Fibroblast of the aortic adventitia (primary cell): Measurements from ENCODE around the gene AMDHD2. TPM values are rescaled to one million over a fixed set of nuclear protein-coding genes. Genes with fewer than 3 reads are reported as not detected.
A peak's percentile ranks its signal among the peaks of the same experiment; 100 is the strongest.

ENCODE experiments used
- DNase-seq: peaks from one replicate; pipeline ENCODE4 v3.0.0-alpha.2; 2010; ENCODE audit warnings: low read depth
- H3K4me3 ChIP-seq: 2 replicates; pipeline ENCODE4 v1.5.1; 2011; ENCODE audit warnings: low read depth, mild to moderate bottlenecking, control low read depth, low read length, moderate library complexity
- total RNA-seq: library from RNA; depleted of rRNA; stranded (reverse); fragments of >200 nt; gene quantifications from 2 replicates; pipeline ENCODE4 v1.2.3, GENCODE V29; 2012; ENCODE audit warnings: low replicate concordance
- TF ChIP-seq, protein P1 (sequence below): IDR thresholded peaks from 2 replicates; pipeline ENCODE4 v1.5.1; 2011; ENCODE audit warnings: mild to moderate bottlenecking, low read length, control low read depth, inconsistent platforms; ENCODE audit not compliant: insufficient read depth

The AMDHD2 gene
- total RNA-seq, 1 donor: 59.9 TPM

DNA sequence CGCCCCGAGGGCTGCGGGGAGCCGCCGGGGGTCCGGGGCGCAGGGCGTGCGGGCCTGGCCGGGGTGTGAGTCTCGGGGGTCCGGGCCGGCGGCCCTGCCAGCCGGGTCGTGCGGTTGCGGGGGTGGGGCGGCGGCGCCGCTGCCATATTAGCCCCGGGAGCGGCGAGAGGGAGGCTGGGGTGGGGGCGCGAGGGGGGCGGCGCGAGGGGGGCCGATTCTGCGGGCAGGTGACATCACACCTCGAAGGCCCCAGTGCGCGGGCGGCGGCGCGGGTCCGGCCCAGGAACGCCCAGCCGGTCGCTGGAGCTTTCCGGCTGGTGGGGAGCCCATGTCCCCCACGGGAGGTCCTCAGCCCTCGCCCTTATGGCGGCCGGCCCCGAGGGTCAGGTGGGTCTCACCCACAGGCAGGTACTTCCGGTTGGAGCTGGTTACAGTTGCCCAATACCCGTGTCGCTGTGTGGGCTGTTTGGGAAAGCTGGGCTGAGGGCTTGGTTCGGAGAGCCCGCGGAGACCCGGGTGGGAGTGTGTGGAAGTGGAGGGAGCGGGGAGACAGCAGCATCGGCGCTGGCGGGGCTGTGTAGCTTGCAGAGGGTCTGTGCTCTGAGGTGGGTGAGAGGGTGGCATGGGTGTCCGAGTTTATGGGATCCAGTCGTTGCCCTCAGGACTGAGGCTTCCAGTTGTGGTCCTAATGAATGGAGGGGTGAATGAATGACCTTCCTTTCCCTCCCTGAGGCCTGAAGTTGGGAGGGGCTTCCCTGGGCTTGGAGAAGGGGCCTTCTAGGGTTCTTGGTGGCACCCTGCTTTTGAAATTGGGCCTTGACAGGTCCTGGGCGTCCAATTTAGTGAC, 5.6 kb upstream of the AMDHD2 start:
- peak overlapping the region; percentile 89 for H3K4me3 ChIP-seq
- no peak for DNase-seq
- TF ChIP-seq, protein P1, sequence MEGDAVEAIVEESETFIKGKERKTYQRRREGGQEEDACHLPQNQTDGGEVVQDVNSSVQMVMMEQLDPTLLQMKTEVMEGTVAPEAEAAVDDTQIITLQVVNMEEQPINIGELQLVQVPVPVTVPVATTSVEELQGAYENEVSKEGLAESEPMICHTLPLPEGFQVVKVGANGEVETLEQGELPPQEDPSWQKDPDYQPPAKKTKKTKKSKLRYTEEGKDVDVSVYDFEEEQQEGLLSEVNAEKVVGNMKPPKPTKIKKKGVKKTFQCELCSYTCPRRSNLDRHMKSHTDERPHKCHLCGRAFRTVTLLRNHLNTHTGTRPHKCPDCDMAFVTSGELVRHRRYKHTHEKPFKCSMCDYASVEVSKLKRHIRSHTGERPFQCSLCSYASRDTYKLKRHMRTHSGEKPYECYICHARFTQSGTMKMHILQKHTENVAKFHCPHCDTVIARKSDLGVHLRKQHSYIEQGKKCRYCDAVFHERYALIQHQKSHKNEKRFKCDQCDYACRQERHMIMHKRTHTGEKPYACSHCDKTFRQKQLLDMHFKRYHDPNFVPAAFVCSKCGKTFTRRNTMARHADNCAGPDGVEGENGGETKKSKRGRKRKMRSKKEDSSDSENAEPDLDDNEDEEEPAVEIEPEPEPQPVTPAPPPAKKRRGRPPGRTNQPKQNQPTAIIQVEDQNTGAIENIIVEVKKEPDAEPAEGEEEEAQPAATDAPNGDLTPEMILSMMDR: no peak

DNA sequence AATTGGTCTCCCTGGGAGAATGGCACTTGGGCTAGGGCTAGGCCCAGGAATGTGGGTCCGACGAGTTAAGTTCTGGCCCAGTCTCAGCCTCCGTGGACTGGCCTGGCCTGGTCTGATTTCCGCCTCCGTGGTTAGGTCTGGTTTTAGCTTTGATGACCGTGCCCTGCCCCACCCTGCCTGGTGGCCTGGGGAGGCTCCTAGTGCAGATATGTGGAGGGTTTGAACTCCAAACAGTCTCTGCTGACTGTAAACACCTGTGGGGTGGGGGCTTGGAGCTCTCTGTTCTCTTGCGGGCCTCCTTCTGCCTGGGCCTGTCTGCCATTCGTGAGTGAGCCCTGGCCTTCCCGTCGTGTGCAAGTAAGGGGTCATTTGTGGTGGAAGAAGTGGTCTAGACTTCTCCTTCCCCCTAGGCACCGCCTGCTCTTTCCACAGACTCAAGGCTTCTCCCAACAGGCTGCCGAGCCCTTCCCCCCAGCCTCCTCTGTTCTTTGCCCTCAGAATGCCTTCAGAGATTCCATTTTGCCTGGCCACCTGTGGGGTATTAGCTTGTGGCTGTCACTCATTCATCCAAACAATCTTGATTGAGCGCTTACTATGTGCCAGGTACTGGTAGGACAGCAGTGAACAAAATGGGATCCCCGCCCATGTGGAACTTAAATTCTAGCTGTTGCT, 4.9 kb upstream of the AMDHD2 start:
- peak overlapping the region; percentile 89 for H3K4me3 ChIP-seq
- TF ChIP-seq, protein P1: no peak
- DNase-seq: no peak

DNA sequence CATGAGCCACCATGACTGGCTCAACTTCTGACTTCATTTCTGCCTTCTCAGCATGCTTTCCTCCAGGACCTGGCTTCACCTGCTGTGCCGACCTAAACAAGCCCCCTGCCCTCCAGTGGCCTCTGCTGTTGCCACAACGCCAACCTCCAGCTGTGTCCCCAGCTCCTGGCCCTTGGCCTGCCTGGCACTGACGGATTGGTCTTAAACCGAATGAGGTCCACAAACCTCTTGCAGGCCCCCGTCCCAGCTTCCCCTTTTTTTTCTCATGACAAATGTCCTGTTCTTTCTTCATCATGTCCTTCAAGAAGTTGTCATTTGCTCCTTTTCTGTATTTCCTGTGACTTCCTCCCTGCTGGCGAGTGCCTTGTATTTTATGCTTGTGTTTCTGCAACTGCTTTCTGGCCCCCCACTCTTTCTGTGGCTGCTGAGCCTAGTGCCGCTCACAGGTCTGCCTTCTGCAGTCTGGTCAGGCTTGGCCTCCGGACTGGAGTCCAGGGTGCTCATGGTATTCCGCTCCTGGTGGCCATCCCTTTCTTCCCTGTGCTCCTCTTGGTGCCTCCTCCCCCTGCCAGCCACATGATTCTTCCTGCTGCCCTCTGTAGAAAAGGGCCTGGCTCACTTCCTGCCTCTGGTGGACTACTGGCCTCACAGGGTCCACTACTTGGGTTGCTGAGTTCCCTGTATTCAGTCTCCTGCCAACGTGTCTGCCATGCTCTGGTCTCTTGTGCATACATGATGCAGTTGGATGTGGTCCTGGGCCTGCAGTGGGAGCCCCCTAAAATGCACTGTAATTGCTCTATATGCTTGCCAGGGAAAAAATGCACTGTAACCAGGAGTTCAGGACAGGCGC, 3.6 kb upstream of the AMDHD2 start:
- TF ChIP-seq, protein P1: no peak
- no peak for DNase-seq
- peak overlapping the region; percentile 32 for H3K4me3 ChIP-seq

DNA sequence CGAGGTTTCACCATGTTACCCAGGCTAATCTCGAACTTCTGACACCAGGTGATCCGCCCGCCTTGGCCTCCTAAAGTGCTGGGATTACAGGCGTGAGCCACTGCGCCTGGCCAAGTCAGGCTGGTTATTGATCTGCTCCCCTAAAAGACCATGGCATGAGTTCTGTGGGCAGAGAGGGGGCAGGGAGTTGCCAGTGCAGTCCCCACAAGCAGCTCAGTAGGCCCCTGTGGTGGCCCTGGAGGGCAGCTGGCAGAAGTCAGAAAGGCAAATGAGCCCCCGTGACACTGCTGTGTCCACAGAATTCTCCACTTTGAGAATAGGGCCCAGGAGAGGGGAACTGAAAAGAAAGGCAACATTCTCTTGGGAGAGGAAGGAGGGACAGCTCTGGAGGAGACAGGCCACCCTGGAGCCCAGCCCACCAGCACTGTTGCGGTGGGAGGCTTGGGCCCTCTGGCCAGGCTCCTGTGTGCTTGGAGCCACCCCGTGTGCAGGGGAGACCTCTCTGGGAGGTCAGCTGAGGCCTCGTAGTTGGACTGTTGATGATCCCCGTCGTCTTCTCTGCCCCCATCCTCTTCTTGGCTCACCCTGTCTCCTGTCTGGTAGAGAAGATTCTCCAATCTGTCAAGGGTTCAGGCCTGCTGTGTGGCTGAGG, 2.1 kb upstream of the AMDHD2 start:
- H3K4me3 ChIP-seq: no peak overlapping the region
- TF ChIP-seq, protein P1: no peak
- DNase-seq: no peak

DNA sequence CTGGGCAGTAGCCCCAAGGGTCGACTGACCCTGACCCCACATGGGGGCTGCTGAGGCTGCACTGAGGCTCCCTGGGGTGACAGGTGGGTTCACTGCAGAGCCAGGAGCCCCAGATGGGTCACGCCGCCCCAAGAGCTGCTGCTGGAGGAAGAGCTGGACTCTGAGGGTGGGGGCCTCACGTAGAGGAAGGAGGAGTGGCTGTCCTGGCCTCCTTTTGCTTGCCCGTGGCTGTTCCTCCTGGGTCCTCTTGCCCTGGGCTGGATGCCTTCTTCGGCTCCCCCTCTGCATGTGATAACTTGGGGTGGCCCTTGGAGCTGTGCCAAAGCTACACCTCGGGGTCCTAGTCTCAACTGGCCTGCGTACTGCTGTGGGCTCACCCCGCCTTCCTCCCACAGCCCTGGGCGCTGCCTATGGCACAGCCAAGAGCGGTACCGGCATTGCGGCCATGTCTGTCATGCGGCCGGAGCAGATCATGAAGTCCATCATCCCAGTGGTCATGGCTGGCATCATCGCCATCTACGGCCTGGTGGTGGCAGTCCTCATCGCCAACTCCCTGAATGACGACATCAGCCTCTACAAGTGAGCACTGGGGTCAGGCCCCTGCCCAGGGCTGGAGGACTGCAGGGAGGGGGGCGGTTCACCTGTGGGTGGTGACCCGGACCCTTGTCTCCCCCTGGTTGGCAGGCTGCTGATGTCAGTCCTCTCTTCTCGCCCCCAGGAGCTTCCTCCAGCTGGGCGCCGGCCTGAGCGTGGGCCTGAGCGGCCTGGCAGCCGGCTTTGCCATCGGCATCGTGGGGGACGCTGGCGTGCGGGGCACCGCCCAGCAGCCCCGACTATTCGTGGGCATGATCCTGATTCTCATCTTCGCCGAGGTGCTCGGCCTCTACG, 1.1 kb upstream of the AMDHD2 start:
- no peak for DNase-seq
- TF ChIP-seq, protein P1: no peak
- no peak overlapping the region for H3K4me3 ChIP-seq
